Adrenal gland (tissue), 12 donors: ENCODE measurements around the gene SOCS3. TPM values are rescaled to one million over a fixed set of nuclear protein-coding genes. Genes with fewer than 3 reads are reported as not detected.

ENCODE experiments used
- DNase-seq, 7 donors: peaks; one replicate each; pipeline ENCODE4 v3.0.0-alpha.2; 2019 to 2020
- H3K27ac ChIP-seq, 5 donors: fragments of 200-600 bp; sonication (generic) in 4 of 5; 1 replicate in 3 of 5; 2 replicates in 2 of 5; pipeline versions ENCODE4 v1.5.1 to v1.8.0; 2016 to 2020; ENCODE audit warnings: mild to moderate bottlenecking in 1 of 5
- H3K27me3 ChIP-seq: fragments of 200-600 bp; 2 replicates; pipeline ENCODE4 v1.8.0; 2021
- H3K36me3 ChIP-seq, 2 donors: fragments of 200-600 bp; replicated peaks in 1 of 2; 1 replicate in 1 of 2; 2 replicates in 1 of 2; pipeline versions ENCODE4 v1.5.1 to v1.8.0; 2018 to 2022
- H3K4me1 ChIP-seq, 2 donors: fragments of 200-600 bp; replicated peaks in 1 of 2; 1 replicate in 1 of 2; 2 replicates in 1 of 2; pipeline versions ENCODE4 v1.5.1 to v1.8.0; 2018 to 2021
- H3K4me3 ChIP-seq, 4 donors: fragments of 200-600 bp; sonication (generic) in 3 of 4; one replicate each; pipeline ENCODE4 v1.5.1; 2016 to 2018
- H3K9me3 ChIP-seq, 3 donors: fragments of 200-600 bp; sonication (generic) in 1 of 3; replicated peaks in 1 of 3; 1 replicate in 2 of 3; 2 replicates in 1 of 3; pipeline versions ENCODE4 v1.5.1 to v1.8.0; 2016 to 2021
- POLR2A ChIP-seq, 2 donors: fragments of 450-650 bp; IDR thresholded peaks; one replicate each; pipeline ENCODE4 v1.6.1; 2017; ENCODE audit warnings: antibody characterized with exemption in 2 of 2, mild to moderate bottlenecking in 2 of 2, moderate library complexity in 1 of 2
- WGBS, 4 donors: extraction: QIAGEN DNeasy Blood & Tissue Kit in 2 of 4; methylation state at CpG; one replicate each; pipeline versions ENCODE4 v1.1.5 to v1.1.7; 2013 to 2017; 5-methylcytosine and 5-hydroxymethylcytosine counted together
- intact Hi-C, 2 donors: fragments of 100-400 bp; cut with DNase I; formaldehyde crosslinking; loops; one replicate each; pipeline versions ENCODE4 v1.14.1 to v1.15.0; 2022 to 2023
- polyA plus RNA-seq, 3 donors: library from polyadenylated mRNA; stranded (reverse); fragments of 200-250 nt in 2 of 3; fragments of 350-450 nt in 1 of 3; fragmentation: Illumina TruSeq in 1 of 3; extraction: RNeasy Lipid Tissue Mini Kit (QIAGEN cat#74804) in 1 of 3; gene quantifications; one replicate each; pipeline ENCODE4 v1.2.3, GENCODE V29; 2013 to 2014
- total RNA-seq, 9 donors: library from RNA; depleted of rRNA in 4 of 9; stranded (reverse); fragments of >200 nt in 4 of 9; fragments of 120-200 nt in 1 of 9; fragmentation: NEBNext Ultra II Directional in 1 of 9; extraction: Animal tissue kit (Norgen Biotek cat#: 25700) in 1 of 9; gene quantifications; one replicate each; pipeline versions ENCODE4 v1.1.0 to v1.2.4, GENCODE V29; 2013 to 2023
- TF ChIP-seq, protein P1 (sequence below), 6 experiments: fragments of 450-650 bp in 4 of 6; fragments of 200-600 bp in 2 of 6; sonication (generic) in 1 of 6; IDR thresholded peaks; 1 replicate in 5 of 6; 2 replicates in 1 of 6; pipeline versions ENCODE4 v1.5.1 to v1.8.0; 2016 to 2021; ENCODE audit warnings: antibody characterized with exemption in 6 of 6, mild to moderate bottlenecking in 2 of 6, moderate library complexity in 1 of 6
- donor health status: healthy with polysubstance abuse.
- donor health status: Bipolar disorder and iron deficiency.
- donor health status: DM: yes; HTN: yes; CAD: no.
- donor health status: DM: no; HTN: no; CAD: no.
- donor health status: DM: no; HTN: no; CAD: no.
- donor health status: DM: yes; HTN: yes; CAD: no.

Gene SOCS3
- total and polyA plus RNA-seq, 12 donors, result 2.4 to 114 (median 39.8) TPM

- H3K4me1 ChIP-seq, result peaks cover 14 to 20% of the 10 kb centered on the region in 2 donors
- H3K27me3 ChIP-seq, result no peaks in the 10 kb centered on the region
- no peaks in the 10 kb centered on the region for H3K9me3 ChIP-seq
- H3K4me3 ChIP-seq, result no peak overlapping the region
- peak overlapping the region in 2 of 5 donors; percentile 2 to 52 for H3K27ac ChIP-seq
- intact Hi-C loops, result no loop called here
- no peak for DNase-seq
- WGBS, 4 donors, result 81 to 93% (median 83%) methylated on average over 2 of the region's 2 CpGs
- peaks cover 0 to 59% of the 10 kb centered on the region in 2 donors for H3K36me3 ChIP-seq
- TF ChIP-seq, protein P1, sequence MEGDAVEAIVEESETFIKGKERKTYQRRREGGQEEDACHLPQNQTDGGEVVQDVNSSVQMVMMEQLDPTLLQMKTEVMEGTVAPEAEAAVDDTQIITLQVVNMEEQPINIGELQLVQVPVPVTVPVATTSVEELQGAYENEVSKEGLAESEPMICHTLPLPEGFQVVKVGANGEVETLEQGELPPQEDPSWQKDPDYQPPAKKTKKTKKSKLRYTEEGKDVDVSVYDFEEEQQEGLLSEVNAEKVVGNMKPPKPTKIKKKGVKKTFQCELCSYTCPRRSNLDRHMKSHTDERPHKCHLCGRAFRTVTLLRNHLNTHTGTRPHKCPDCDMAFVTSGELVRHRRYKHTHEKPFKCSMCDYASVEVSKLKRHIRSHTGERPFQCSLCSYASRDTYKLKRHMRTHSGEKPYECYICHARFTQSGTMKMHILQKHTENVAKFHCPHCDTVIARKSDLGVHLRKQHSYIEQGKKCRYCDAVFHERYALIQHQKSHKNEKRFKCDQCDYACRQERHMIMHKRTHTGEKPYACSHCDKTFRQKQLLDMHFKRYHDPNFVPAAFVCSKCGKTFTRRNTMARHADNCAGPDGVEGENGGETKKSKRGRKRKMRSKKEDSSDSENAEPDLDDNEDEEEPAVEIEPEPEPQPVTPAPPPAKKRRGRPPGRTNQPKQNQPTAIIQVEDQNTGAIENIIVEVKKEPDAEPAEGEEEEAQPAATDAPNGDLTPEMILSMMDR (IDR thresholded peaks at IDR 0.05), result no peak
- no peak for TF ChIP-seq POLR2A (IDR thresholded peaks at IDR 0.05)
Measured at GRCh38 chr17:78395155-78395554, 35.3 kb upstream of the SOCS3 start.

- DNase-seq, result no peak
- intact Hi-C loops, result no loop called here
- TF ChIP-seq POLR2A (IDR thresholded peaks at IDR 0.05), result no peak
- TF ChIP-seq, protein P1 (IDR thresholded peaks at IDR 0.05), result no peak
- no peaks in the 10 kb centered on the region for H3K27me3 ChIP-seq
- no peaks in the 10 kb centered on the region for H3K9me3 ChIP-seq
- H3K4me3 ChIP-seq, result no peak overlapping the region
- H3K4me1 ChIP-seq, result peaks cover 16 to 29% of the 10 kb centered on the region in 2 donors
- 88 to 97% (median 95%) methylated on average over 7 of the region's 7 CpGs for WGBS, 4 donors
- H3K27ac ChIP-seq, result no peak overlapping the region
- peaks cover 0 to 50% of the 10 kb centered on the region in 2 donors for H3K36me3 ChIP-seq
Measured at GRCh38 chr17:78394209-78394608, 34.3 kb upstream of the SOCS3 start.

DNA sequence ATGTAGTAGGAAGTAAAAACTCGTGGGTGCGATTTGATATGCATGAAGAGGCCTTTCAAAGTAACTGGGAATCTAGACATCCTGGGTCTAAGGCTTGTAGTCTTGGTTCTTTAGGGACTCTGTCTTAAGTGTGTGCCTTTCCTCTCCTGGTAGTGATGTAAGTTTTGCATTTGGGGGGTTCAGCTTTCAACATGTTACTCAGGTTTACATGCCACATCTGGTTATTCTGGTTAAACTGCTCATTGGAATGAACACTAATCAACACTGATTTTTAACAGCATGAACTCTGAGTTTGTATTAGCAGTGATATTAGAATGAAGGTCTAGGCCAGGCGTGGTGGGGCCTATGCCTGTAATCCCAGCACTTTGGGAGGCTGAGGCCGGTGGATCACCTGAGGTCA is 33.7 kb upstream of the SOCS3 start:
- TF ChIP-seq POLR2A (IDR thresholded peaks at IDR 0.05), result no peak
- TF ChIP-seq, protein P1 (IDR thresholded peaks at IDR 0.05), result no peak
- peaks cover 16 to 31% of the 10 kb centered on the region in 2 donors for H3K4me1 ChIP-seq

DNA sequence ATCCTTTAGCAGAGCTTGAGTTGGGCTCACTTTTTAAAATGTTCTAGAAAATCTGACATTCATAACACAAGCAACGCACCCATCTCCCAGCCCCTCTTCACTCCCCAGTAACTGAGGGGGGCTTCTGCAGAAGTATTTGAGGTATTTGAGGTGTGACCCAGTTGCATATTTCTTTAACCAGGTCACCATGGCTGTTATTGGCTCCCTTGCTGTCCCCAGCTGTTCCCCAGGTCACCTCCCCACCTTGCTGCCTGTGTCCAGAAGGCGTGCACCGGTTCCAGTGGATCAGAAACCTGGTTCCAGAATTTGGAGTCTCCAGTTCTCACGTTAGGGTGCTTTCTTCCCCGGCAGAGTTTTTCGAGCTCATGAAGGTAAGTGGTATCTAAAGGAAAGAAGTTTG is 32.4 kb upstream of the SOCS3 start:
- H3K27me3 ChIP-seq, result no peaks in the 10 kb centered on the region
- 90 to 97% (median 94%) methylated on average over 6 of the region's 6 CpGs for WGBS, 4 donors
- no peak overlapping the region for H3K4me3 ChIP-seq
- H3K27ac ChIP-seq, result no peak overlapping the region
- no peak for DNase-seq
- no peaks in the 10 kb centered on the region for H3K9me3 ChIP-seq
- peaks cover 0 to 31% of the 10 kb centered on the region in 2 donors for H3K36me3 ChIP-seq
- peaks cover 16 to 38% of the 10 kb centered on the region in 2 donors for H3K4me1 ChIP-seq
- intact Hi-C loops, result no loop called here
- no peak for TF ChIP-seq POLR2A (IDR thresholded peaks at IDR 0.05)
- TF ChIP-seq, protein P1 (IDR thresholded peaks at IDR 0.05), result no peak

More for the DNA sequence above, 33.7 kb upstream of the SOCS3 start:
- peaks cover 0 to 43% of the 10 kb centered on the region in 2 donors for H3K36me3 ChIP-seq
- H3K4me3 ChIP-seq, result no peak overlapping the region
- no peak for DNase-seq
- no peak overlapping the region for H3K27ac ChIP-seq
- H3K9me3 ChIP-seq, result no peaks in the 10 kb centered on the region
- WGBS, 4 donors, result 87 to 97% (median 96%) methylated on average over 4 of the region's 4 CpGs
- intact Hi-C loops, result no loop called here
- H3K27me3 ChIP-seq, result no peaks in the 10 kb centered on the region
